VCaP (cell line): ENCODE data around the gene ERG28.

Source experiments
- H3K27ac ChIP-seq: fragments of 450-650 bp; 2 replicates; pipeline ENCODE4 v1.5.1; 2017
- CTCF ChIP-seq: fragments of 450-650 bp; conservative IDR thresholded peaks from 2 replicates; pipeline ENCODE4 v1.5.1; 2017; ENCODE audit warnings: mild to moderate bottlenecking, moderate library complexity

The ERG28 gene, protein sequence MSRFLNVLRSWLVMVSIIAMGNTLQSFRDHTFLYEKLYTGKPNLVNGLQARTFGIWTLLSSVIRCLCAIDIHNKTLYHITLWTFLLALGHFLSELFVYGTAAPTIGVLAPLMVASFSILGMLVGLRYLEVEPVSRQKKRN

GRCh38 chr14:75660630-75661498 lies at the start of gene ERG28, which contains the start of gene TTLL5:
ERG28 (minus strand) TSS chr14:75660876; CDS start chr14:75657502, 3,374 bp downstream.
TTLL5 (plus strand) TSS chr14:75661246; CDS start chr14:75663150, 1,904 bp downstream.
- peak within 1 kb of the TSS; percentile 75 for H3K27ac ChIP-seq
- TF ChIP-seq CTCF = no peak

- peak; percentile 86 for TF ChIP-seq CTCF
- no peak overlapping the region for H3K27ac ChIP-seq
Measured at GRCh38 chr14:75709207-75709812, 48.6 kb upstream of the ERG28 start.

- no peak for TF ChIP-seq CTCF
- no peak overlapping the region for H3K27ac ChIP-seq
Measured at GRCh38 chr14:75705014-75705413, 44.3 kb upstream of the ERG28 start.

- no peak for TF ChIP-seq CTCF
Measured at GRCh38 chr14:75703467-75703866, 42.8 kb upstream of the ERG28 start.

GRCh38 chr14:75702616-75703261 lies 42.1 kb upstream of the ERG28 start:
- TF ChIP-seq CTCF = no peak
- no peak overlapping the region for H3K27ac ChIP-seq

More at GRCh38 chr14:75703467-75703866, 42.8 kb upstream of the ERG28 start:
- H3K27ac ChIP-seq = no peak overlapping the region

DNA sequence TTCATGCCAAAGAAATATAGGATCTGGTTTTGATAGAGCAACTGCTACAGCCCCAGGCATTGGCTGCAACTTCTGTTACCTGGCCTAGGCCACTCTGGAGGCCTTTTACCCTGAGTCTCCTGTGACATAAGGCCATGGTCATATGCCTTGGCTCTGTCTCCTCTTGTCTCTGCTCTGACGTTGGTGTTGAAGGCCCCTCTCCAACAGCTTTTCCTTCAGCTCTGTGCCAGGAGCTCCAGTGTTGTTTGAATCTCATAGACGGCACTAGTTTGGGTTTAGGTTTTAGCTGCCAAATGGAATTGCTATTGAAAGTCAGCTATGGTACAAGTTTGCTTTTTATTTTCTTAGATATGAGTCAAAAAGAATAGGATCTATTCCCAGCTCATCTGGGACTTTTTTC lies 41.4 kb upstream of the ERG28 start:
- H3K27ac ChIP-seq = no peak overlapping the region
- TF ChIP-seq CTCF = no peak

DNA sequence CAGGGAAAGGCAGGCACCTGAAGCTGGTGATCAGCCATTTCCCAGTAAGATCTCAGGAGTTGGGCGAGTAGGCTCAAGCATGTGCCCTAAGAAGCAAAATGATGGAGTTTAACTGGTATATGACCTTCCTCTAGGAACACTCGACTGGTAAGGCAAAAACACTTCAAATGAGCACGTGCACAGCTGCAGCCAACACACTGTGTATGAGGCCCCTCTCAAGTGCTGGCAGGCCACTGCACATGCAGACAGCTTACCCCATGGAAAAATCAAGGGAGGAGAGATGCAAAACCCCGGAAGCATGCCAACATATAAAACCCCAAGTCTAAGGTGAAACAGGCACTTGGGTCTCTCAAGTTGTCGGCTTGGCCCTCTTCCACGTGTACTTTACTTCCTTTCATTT lies 39.6 kb upstream of the ERG28 start:
- no peak for TF ChIP-seq CTCF
- H3K27ac ChIP-seq = no peak overlapping the region
